Measurements from ENCODE around the gene NSD1. TPM values are rescaled to one million over a fixed set of nuclear protein-coding genes. Genes with fewer than 3 reads are reported as not detected.
A peak's percentile ranks its signal among the peaks of the same experiment; 100 is the strongest.

NSD1 gene
- polyA plus RNA-seq: 1 to 10 TPM; 7.1 to 8.7 (median 8.3) TPM

GRCh38 chr5:177133096-177133852 lies at the start of gene NSD1:
Gene NSD1, plus strand, starts transcription at chr5:177133773. Its CDS starts 1,331 bp downstream, at chr5:177135104.
- H3K27ac ChIP-seq (ENCODE audit: low read depth, low read length): peak within 1 kb of the TSS; percentile 76
- 1 to 15% (median 2%) methylated on average over 36 to 90 of the region's 93 CpGs for WGBS, 3 donors

- WGBS, 3 donors: 47 to 58% (median 54%) methylated on average over 4 of the region's 4 CpGs
- H3K27ac ChIP-seq (ENCODE audit: low read depth, low read length): no peak overlapping the region
These were observed 49.4 kb upstream of the NSD1 start for GRCh38 chr5:177084175-177084574.

GRCh38 chr5:177085985-177086653 lies 47.5 kb upstream of the NSD1 start:
- no peak overlapping the region for H3K27ac ChIP-seq (ENCODE audit: low read depth, low read length)
- WGBS, 3 donors: 44 to 55% (median 53%) methylated on average over 12 to 13 of the region's 13 CpGs

- H3K27ac ChIP-seq (ENCODE audit: low read depth, low read length): no peak within 1 kb of the TSS
- WGBS, 3 donors: 1 to 3% (median 1%) methylated on average over 45 to 62 of the region's 68 CpGs
These were observed 46.7 kb upstream of the NSD1 start, which contains the start of gene FGFR4 for GRCh38 chr5:177086654-177087397. Gene FGFR4, plus strand, starts transcription at chr5:177086915. Its CDS starts 2,688 bp downstream, at chr5:177089603.

- no peak overlapping the region for H3K27ac ChIP-seq (ENCODE audit: low read depth, low read length)
These were observed 46.1 kb upstream of the NSD1 start for GRCh38 chr5:177087398-177088005.

GRCh38 chr5:177089127-177089526 lies 44.4 kb upstream of the NSD1 start:
- 28 to 47% (median 35%) methylated on average over 5 of the region's 5 CpGs for WGBS, 3 donors
- no peak overlapping the region for H3K27ac ChIP-seq (ENCODE audit: low read depth, low read length)

More at GRCh38 chr5:177087398-177088005, 46.1 kb upstream of the NSD1 start:
- WGBS, 3 donors: 19 to 32% (median 28%) methylated on average over 23 of the region's 23 CpGs

- H3K27ac ChIP-seq (ENCODE audit: low read depth, low read length): no peak overlapping the region
- 73 to 87% (median 85%) methylated on average over 19 to 21 of the region's 21 CpGs for WGBS, 3 donors
These were observed 43.5 kb upstream of the NSD1 start for GRCh38 chr5:177089825-177090641.

GRCh38 chr5:177090813-177091212 lies 42.8 kb upstream of the NSD1 start:
- 87 to 95% (median 93%) methylated on average over 13 of the region's 13 CpGs for WGBS, 3 donors
- H3K27ac ChIP-seq (ENCODE audit: low read depth, low read length): no peak overlapping the region

GRCh38 chr5:177091232-177091631 lies 42.3 kb upstream of the NSD1 start:
- no peak overlapping the region for H3K27ac ChIP-seq (ENCODE audit: low read depth, low read length)
- WGBS, 3 donors: 84 to 92% (median 87%) methylated on average over 3 of the region's 3 CpGs

GRCh38 chr5:177092178-177093081 lies 41.1 kb upstream of the NSD1 start:
- H3K27ac ChIP-seq (ENCODE audit: low read depth, low read length): no peak overlapping the region
- WGBS, 3 donors: 89 to 92% (median 92%) methylated on average over 32 of the region's 32 CpGs

- H3K27ac ChIP-seq (ENCODE audit: low read depth, low read length): no peak overlapping the region
- WGBS, 3 donors: 93 to 99% (median 95%) methylated on average over 39 to 40 of the region's 40 CpGs
These were observed 40.4 kb upstream of the NSD1 start for GRCh38 chr5:177093082-177093712.

- no peak overlapping the region for H3K27ac ChIP-seq (ENCODE audit: low read depth, low read length)
- WGBS, 3 donors: 96 to 98% (median 96%) methylated on average over 6 of the region's 6 CpGs
These were observed 39.8 kb upstream of the NSD1 start for GRCh38 chr5:177093803-177094202.

GRCh38 chr5:177094224-177095087 lies 39.1 kb upstream of the NSD1 start:
- H3K27ac ChIP-seq (ENCODE audit: low read depth, low read length): no peak overlapping the region
- 34 to 58% (median 37%) methylated on average over 10 to 12 of the region's 12 CpGs for WGBS, 3 donors

- H3K27ac ChIP-seq (ENCODE audit: low read depth, low read length): no peak overlapping the region
- 73 to 84% (median 84%) methylated on average over 26 to 28 of the region's 28 CpGs for WGBS, 3 donors
These were observed 38.4 kb upstream of the NSD1 start for GRCh38 chr5:177095088-177095669.
